HG02642 (cell line): ENCODE results near the gene MEGF11.

Source experiments
- ATAC-seq: cut with Tn5 transposase; IDR thresholded peaks from one replicate; pipeline ENCODE4 v1.9.1; 2021; ENCODE audit warnings: mild to moderate bottlenecking; ENCODE audit not compliant: unreplicated experiment, poor library complexity

The MEGF11 gene

GRCh38 chr15:65937476-65937875, 316.1 kb downstream of the MEGF11 start:
- ATAC-seq: no peak

DNA sequence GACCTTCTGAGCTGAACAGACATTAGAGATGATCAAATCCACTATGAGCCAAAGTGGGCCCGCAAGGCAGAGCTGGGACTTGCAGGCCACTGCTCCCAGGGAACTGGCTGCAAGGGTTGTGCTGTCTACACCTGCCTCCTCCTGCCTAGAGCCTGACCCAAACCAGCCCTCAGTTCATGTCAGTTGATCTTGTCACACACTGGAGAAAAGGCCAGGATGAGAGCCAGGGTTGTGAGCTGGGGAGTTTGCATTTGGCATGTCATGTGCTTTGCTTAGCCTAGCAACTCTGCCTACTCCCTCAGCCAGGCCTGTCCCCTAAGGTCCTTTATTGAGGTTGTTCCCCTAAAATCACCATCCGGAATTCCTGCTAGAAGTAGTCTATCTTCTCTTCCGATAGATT, 316.5 kb downstream of the MEGF11 start:
- no peak for ATAC-seq

- ATAC-seq: no peak
Measured at GRCh38 chr15:65936282-65936681, 317.3 kb downstream of the MEGF11 start.

DNA sequence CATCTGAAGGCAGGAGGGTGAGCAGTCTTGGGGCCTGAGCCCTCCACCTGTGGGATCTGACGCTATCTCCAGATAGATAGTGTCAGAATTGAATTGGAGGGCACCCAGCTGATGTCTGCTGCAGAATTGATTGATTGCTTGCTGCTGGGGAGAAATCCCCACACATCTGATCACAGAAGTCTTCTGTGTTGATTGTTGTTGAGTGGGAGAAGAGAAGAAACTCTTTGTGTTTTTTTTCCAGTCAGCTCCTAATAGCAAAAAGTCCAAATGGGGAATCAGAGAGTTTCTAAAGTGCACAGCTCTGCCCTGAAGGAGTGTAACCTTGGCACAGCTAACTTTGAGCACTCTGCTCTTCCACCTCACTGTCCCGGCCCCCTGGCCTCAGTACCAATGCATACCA, 318.2 kb downstream of the MEGF11 start:
- no peak for ATAC-seq

- ATAC-seq: no peak
Measured at GRCh38 chr15:65931221-65931620, 322.3 kb downstream of the MEGF11 start.

GRCh38 chr15:65930134-65930533, 323.4 kb downstream of the MEGF11 start:
- no peak for ATAC-seq

DNA sequence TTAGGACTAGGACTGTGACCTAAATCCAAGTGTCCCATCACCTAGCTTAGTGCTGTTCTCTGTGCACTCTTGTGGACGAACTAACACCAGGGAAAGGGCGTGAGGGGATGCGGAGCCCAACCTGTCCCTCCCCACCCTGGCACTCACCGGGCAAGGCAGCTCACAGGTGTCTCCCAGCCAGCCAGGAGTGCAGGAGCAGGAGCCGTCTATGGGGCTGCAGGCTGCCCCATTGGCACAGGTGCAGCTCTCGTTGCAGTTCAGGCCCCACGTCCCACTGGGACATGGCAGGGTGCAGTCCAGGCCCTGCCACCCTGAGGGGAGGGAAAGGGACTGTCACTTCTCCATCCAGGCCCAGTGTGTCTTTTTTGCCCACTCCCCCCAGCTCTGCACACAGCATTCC, 324.0 kb downstream of the MEGF11 start:
- ATAC-seq: no peak

GRCh38 chr15:65927545-65927944, 326.0 kb downstream of the MEGF11 start:
- ATAC-seq: no peak

DNA sequence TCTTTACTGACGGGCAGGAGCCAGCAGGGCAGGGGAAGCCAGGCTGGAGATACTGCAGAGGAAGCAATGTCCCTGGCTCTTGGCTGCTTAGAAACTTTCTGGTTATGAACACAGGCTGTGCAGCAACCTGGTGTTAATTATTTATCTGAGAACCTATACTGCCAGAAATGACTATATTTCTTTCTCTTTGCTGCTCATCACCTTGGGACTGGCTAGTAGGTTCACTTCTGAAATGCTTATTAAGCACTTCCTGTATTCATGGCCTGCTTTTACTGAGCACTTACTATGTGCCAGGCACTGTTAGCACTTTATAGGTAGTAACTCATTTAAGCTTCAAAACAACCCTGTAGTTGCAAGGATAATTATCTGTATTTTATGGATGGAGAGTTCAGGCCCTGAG, 326.7 kb downstream of the MEGF11 start:
- peak; percentile 46 for ATAC-seq

GRCh38 chr15:65926459-65926858, 327.1 kb downstream of the MEGF11 start:
- no peak for ATAC-seq

DNA sequence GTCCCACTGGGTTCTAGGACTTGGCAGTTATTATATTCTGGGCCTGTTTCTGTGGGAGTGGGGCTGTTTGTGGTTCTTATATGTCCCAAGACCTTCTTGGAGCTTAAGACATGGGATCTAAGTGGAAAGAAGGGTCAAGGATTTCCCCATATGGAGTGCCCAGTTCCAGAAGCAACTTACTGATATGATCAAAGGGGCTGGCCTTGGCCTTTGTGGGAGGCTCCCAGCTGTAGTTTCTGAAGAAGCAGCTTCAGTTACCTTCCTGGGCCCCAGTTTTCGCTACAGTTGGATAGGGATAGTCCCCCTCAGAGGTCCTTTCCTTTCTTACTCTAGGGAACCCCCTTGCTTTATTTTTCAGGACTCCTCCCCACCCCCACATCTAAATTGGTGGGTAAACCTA, 328.2 kb downstream of the MEGF11 start:
- no peak for ATAC-seq

GRCh38 chr15:65924004-65924403, 329.5 kb downstream of the MEGF11 start:
- ATAC-seq: no peak

DNA sequence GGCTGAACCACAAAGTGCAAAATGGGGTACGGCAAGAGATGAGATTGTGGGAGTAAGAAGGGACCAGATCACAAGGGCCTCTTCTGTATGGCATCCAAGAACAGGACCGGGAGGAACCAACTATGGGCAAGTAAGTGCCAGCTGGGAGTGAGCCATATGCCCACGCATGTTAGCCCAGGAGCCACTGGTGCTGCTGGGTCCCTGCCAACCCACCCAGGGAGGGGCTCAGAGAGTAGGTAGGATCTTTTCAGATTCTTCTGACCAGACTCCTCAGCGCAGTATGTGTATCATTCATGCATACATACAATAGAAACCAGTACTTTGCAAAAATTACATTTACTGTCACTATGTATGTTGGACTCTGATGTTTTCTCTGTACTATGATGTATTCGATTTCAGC, 330.3 kb downstream of the MEGF11 start:
- ATAC-seq: no peak

DNA sequence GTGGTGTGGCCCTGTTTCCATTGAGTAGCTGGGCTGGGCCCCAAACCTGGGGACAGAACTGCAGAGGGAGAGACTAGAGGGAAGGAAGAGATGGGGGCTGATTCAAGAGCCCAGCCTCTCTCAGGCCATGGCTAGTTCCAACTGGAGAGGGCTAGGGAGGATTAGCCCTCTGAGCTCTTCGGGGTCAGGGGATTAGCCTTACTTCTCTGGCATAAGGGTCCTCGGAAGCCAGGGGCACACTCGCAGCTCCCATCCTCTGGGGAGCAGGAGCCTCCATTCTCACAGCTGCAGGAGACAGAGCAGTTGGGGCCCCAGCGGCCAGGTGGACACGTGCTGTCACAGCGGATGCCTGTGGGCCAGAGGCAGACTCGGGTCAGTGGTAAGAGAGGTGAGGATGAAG, 330.9 kb downstream of the MEGF11 start:
- no peak for ATAC-seq

GRCh38 chr15:65921780-65922179, 331.8 kb downstream of the MEGF11 start:
- ATAC-seq: no peak

DNA sequence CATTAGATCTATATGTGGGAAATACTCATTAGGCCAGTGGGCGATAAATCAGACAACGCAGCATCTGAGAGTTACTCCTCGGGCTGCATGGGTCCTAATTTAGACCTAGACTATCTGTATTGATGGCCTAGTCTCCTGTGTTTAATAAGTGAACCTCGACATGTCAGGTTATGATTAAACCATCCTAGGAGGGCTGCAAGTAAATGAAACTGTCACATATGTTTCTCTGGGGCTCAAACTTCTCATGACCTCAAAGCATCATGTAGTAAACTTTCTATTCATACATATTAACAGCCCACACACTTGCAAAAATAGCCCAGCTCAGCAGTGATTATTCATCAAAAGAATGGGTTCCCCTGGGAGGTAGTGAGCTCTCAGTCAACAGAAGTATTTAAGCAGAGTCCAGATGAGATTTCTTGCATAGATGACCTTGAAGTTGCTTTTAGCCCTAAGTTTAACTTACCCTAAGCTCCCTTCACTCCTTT, 332.7 kb downstream of the MEGF11 start:
- peak; percentile 33 for ATAC-seq

GRCh38 chr15:65920121-65920520, 333.4 kb downstream of the MEGF11 start:
- no peak for ATAC-seq

DNA sequence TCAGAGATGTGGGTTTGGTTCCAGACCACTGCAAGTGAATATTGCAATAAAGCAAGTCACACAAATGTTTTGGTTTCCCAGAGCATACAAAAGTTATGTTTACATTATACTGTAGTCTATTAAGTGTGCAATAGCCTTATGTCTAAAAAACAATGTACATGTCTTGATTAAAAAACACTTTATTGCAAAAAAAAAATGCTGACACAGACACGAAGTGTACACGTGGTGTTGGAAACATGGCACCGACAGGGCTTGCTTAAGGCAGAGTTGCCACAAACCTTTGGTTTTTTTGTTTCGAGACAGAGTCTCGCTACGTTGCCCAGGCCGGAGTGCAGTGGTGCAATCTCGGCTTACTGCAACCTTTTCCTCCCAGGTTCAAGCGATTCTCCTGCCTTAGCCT, 334.2 kb downstream of the MEGF11 start:
- no peak for ATAC-seq

- ATAC-seq: no peak
Measured at GRCh38 chr15:65918945-65919344, 334.6 kb downstream of the MEGF11 start.

- ATAC-seq: no peak
Measured at GRCh38 chr15:65918357-65918920, 335.1 kb downstream of the MEGF11 start.

DNA sequence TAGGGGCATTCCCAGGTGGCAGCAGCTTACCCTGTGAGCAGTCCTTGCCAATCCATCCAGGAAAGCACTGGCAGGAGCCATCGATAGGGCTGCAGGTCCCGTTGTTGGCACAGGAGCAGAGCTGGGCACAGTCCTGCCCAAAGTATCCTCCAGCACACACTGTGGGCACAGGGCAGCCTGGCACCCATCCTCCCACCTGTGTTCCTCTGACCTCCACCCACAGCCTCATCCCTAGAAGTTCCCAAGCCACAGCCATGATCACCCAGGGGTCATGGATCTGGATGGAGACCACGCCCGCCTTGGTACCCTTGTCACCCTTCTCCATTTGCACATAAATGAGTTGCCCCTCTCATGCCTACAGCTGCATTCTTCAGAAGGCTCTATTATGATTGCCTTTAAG, 335.6 kb downstream of the MEGF11 start:
- no peak for ATAC-seq

GRCh38 chr15:65917407-65917756, 336.2 kb downstream of the MEGF11 start:
- ATAC-seq: no peak
